ENCODE data around the gene UBA1.

DNA sequence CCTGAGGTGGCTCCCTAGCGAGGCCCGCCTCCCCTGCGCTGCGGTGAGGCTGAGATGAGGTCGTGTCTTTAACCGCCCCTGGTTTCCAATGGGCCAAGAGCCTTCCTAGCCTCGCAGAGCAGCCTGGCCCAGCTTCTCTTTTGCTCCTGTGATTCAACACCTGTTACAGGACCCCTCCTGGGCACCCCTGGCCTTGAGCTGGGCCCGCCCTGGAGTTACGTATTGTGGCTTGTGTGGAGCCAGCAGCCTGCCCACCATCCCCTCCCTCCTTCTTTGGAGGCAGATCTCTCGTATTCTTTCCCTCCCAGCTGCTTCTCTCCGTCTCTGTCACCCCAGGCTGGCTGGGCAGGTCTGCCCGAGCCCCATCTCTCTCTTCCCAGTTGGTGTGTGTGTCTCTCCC, 19.3 kb upstream of the UBA1 start:
- TF ChIP-seq, protein P1, sequence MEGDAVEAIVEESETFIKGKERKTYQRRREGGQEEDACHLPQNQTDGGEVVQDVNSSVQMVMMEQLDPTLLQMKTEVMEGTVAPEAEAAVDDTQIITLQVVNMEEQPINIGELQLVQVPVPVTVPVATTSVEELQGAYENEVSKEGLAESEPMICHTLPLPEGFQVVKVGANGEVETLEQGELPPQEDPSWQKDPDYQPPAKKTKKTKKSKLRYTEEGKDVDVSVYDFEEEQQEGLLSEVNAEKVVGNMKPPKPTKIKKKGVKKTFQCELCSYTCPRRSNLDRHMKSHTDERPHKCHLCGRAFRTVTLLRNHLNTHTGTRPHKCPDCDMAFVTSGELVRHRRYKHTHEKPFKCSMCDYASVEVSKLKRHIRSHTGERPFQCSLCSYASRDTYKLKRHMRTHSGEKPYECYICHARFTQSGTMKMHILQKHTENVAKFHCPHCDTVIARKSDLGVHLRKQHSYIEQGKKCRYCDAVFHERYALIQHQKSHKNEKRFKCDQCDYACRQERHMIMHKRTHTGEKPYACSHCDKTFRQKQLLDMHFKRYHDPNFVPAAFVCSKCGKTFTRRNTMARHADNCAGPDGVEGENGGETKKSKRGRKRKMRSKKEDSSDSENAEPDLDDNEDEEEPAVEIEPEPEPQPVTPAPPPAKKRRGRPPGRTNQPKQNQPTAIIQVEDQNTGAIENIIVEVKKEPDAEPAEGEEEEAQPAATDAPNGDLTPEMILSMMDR (IDR thresholded peaks at IDR 0.05) = no peak
- no peak for TF ChIP-seq HEYL (CRISPR knock-in tag; IDR thresholded peaks at IDR 0.05)

Measured in A549 (cell line).